Bone marrow (tissue), 2 donors: Measurements from ENCODE around the gene SPEN.
"Not testable (repeated sequence)": the region's sequence is repeated elsewhere in the genome, so short reads cannot be mapped to it uniquely, and the experiment has no call there.

Experiments
- DNase-seq, 2 donors: peaks; one replicate each; lab custom pipeline; 2025; lab: John Stamatoyannopoulos, UW

The SPEN gene

GRCh38 chr1:15847100-15847892 is at the start of gene SPEN:
SPEN (plus strand) TSS chr1:15847707; CDS start chr1:15848068, 361 bp downstream.
- peak; percentile 83 to 94 for DNase-seq

GRCh38 chr1:15799004-15799867 is 48.3 kb upstream of the SPEN start:
- no peak for DNase-seq

DNA sequence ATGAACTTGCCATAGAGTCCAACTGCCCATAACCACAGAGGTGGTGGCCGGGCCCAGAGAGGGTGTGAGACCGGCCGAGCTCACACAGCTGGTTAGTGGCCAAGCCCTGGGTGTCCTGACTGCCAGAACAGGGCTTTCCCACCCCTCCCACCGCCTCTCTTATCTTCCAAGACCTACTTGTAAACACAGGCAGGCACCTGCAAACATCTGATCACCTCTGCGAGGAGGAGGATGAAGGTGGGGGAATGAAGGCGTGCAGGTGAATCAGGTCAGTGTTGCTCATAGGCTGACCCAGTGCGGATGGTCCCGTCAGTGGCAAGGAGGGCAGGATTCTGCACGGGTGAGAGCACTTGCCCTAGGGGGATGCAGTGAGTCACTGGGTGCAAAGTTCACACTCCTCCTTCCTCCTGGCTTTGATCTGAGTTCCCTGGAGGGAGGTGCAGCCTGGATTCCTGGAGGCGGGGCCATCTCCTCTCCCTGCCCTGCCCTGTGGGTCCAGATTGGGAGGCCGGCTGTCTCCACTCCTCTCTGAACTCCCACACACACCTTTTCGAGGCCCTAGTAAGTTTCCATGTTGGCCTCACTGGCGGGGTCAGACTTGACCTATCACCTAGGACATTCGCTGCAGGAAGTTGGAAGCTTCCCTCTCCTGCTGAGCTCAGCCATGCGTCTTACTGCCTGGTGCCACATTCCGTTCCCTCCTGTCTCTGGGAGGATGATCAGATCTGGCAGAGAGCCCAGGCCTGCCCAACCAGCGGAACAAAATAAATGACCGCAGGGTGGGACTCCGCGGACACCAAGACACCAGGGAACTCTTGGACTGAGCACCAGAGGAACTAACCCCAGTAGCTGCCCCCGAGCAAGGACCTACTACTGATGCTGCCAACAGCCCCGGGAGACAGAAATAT is 47.3 kb upstream of the SPEN start:
- DNase-seq: no peak

- no peak for DNase-seq
These were observed 45.1 kb upstream of the SPEN start for GRCh38 chr1:15802234-15802965.

DNA sequence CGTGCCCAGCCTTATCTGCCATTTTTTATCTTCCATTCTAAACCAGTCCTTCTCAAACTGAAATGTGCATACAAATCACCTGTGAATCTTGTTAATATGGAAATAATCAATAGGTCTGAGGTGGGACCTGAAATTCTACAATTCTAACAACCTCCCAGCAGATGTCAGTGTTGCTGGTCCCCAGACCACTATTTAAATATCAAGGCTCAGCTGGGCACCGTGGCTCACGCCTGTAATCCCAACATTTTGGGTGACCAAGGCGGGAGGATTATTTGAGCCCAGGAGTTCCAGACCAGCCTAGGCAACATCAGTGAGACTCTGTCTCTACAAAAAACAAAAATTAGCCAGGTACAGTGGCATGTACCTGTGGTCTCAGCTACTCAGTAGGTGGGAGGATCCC is 44.1 kb upstream of the SPEN start:
- DNase-seq: no peak

- DNase-seq: no peak
These were observed 43.4 kb upstream of the SPEN start for GRCh38 chr1:15804060-15804459.

DNA sequence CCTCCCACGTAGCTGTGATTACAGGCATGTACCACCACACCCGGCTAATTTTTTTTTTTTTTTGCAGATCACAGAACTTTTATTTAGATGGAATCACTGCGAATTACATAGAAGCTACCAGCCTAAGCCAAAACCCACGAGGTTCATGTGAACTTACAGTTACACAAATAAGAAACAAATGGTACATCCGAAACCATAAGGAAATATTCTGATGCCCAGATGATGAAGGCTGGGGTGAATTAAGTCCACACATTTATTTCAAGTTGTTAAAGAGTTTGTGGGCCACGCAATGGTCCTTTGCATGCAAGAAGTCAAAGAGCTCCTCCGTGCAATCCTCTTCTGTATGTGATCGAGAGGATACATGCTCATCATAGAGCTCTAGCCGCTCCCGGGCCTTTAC is 40.4 kb upstream of the SPEN start:
- no peak for DNase-seq

GRCh38 chr1:15807549-15807948 is 40.0 kb upstream of the SPEN start, which contains the start of gene UQCRHL:
UQCRHL (minus strand) TSS chr1:15807649; CDS start chr1:15807649, 0 bp downstream.
- DNase-seq: not testable (repeated sequence)

- no peak for DNase-seq
These were observed 38.6 kb upstream of the SPEN start for GRCh38 chr1:15808955-15809354.

- no peak for DNase-seq
These were observed 37.4 kb upstream of the SPEN start for GRCh38 chr1:15810073-15810472.

DNA sequence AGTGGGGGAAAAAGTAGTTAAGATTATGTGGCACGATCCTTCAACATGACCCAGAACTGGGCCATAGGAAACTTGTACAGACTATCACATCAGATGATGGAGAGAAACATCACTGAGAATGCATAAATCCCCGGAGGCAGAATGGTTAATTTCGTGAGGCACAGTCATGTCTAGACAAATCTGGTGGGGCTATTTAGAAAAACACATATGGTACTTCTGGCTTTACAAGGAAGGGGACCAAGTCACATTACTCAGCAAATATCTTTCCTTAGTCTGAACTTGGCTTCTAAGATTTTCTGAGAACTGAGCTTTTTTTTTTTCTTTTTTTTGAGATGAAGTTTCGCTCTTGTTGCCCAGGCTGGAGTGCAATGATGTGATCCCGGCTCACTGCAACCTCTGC is 30.8 kb upstream of the SPEN start:
- no peak for DNase-seq

DNA sequence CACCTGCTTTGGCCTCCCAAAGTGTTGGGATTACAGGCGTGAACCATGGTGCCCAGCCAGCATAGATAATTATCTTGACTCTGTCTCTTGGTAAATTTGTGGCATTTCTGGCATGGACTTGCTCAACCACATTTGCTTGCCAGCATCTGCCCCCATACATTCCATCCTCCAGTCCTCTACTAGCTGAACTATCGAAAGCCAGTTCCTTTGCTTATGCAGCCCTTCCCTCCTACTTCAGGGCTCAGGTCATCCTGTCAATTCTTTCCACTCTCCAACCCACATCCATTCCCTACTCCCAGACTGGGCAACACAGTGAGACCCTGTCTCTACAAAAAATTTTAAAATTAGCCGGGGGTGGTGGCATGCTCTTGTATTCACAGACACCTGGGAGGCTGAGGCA is 27.0 kb upstream of the SPEN start:
- no peak for DNase-seq

DNA sequence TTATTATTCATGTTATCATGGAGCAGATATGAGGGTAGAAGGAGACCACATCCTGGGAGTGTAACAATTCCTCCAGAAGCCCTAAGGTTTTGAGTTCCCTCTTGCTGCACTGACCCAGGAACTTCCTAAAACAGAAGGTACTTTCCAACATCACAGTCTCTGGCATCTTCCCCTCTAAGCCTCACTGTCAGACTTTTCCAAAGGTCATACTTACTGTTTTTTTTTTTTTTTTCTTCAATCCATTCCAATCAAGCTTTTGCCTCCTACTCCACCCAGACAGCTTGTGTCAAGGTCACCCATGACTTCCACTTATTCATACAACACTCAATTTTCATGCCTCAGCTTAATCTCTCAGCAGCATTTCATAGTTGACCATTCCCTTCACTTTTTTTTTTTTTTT is 21.7 kb upstream of the SPEN start:
- no peak for DNase-seq

DNA sequence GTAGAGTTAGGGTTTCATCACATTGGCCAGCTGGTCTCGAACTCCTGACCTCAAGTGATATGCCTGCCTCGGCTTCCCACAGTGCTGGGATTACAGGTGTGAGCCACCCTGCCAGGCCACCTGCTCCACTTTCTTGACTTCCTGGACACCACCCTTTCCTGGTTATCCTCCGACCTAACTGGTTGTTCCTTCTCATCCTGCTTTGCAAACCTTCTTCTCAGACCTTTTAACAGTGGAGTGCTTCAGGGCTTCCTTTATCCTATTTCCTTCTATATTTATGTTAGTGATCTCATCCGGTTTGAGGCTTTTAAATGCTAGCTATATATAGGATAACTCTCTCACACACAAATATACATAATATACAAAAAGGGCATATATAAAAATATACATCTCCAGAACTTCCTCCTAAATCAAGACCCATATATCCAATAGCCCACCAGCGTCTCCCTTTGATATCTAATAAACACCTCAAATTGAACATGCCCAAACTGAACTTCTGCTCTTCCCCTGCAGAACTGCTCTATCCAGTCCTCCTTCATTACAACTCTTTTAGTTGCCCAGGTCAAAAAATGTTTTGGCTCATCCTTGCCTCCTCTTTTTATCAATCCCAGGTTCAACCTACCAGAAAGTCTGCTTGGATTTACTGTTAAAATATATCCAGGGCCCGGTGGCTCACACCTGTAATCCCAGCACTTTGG is 20.5 kb upstream of the SPEN start:
- DNase-seq: no peak

- not testable (repeated sequence) for DNase-seq
These were observed 19.9 kb upstream of the SPEN start for GRCh38 chr1:15827567-15827966.

DNA sequence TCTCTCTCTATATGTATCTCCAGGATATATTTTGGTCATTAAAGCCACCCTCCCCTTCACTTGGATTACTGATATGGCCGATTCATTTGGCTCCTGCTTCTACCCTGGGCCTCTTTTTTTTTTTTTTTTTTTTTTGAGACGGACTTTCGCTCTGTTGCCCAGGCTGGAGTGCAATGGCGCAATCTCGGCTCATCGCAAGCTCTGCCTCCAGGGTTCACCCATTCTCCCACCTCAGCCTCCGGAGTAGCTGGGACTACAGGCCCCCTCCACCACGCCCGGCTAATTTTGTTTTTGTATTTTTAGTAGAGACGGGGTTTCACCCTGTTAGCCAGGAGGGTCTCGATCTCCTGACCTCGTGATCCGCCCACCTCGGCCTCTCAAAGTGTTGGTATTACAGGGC is 18.6 kb upstream of the SPEN start:
- not testable (repeated sequence) for DNase-seq

DNA sequence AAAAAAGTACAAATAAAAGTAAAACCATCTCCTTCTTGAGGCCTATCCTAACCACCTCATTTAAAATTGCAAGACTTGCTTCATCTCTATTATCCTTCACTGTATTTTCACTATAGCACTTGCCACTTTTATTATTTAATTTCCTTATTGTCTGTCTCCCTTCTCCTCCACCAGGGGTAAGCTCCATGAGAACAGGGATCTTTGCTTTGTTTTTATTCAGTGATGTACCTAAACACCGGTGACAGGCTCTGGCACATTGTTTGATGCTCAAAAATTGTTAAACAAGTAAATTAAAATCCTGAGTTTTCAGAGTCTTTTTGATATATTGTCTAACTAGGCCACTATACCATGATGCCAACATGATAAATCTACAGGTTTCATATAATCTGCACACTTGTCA is 17.2 kb upstream of the SPEN start:
- no peak for DNase-seq

GRCh38 chr1:15833069-15833679 is 14.3 kb upstream of the SPEN start:
- peak in 1 of 2 donors; percentile 10 for DNase-seq

GRCh38 chr1:15833842-15834405 is 13.6 kb upstream of the SPEN start:
- DNase-seq: no peak
